MCF 10A (cell line): ENCODE data around the gene INPP4A. TPM values are rescaled to one million over a fixed set of nuclear protein-coding genes. Genes with fewer than 3 reads are reported as not detected.
A peak's percentile ranks its signal among the peaks of the same experiment; 100 is the strongest.

ENCODE experiments used
- BruUV-seq: library from RNA; stranded (reverse); fragments of 400-500 nt; replicated peaks from 2 replicates; lab custom pipeline; 2021; lab: Mats Ljungman, UMichigan
- CTCF ChIA-PET: fragments of 300-600 bp; sonication (Branson Sonifier 250); formaldehyde crosslinking; extraction: SDS; loops from one replicate; lab custom pipeline; 2021; ENCODE audit warnings: antibody characterized with exemption, inconsistent platforms; lab: Yijun Ruan, JAX
- POLR2A ChIA-PET: fragments of 300-600, 350-650 bp; sonication (Branson Sonifier 250); formaldehyde crosslinking; extraction: SDS; loops from one replicate; lab custom pipeline; 2020; ENCODE audit warnings: antibody characterized with exemption, inconsistent platforms; lab: Yijun Ruan, JAX
- DNase-seq: peaks from one replicate; pipeline ENCODE4 v3.0.0-alpha.2; 2018; ENCODE audit not compliant: unreplicated experiment
- H3K27ac Mint-ChIP-seq: one replicate; pipeline ENCODE4 v1.8.0; 2022; ENCODE audit warnings: mild to moderate bottlenecking, low read depth, mixed read lengths; ENCODE audit not compliant: unreplicated experiment
- H3K27me3 Mint-ChIP-seq: one replicate; pipeline ENCODE4 v1.8.0; 2022; ENCODE audit warnings: mixed read lengths; ENCODE audit not compliant: insufficient read depth, unreplicated experiment
- H3K36me3 Mint-ChIP-seq: one replicate; pipeline ENCODE4 v1.8.0; 2022; ENCODE audit warnings: mild to moderate bottlenecking, moderate library complexity, mixed read lengths; ENCODE audit not compliant: insufficient read depth, unreplicated experiment
- H3K4me1 Mint-ChIP-seq: one replicate; pipeline ENCODE4 v1.8.0; 2022; ENCODE audit warnings: mixed read lengths; ENCODE audit not compliant: insufficient read depth, unreplicated experiment
- H3K4me3 Mint-ChIP-seq: one replicate; pipeline ENCODE4 v1.8.0; 2022; ENCODE audit warnings: mild to moderate bottlenecking, moderate library complexity, mixed read lengths; ENCODE audit not compliant: unreplicated experiment
- H3K9me3 Mint-ChIP-seq: one replicate; pipeline ENCODE4 v1.8.0; 2022; ENCODE audit warnings: mixed read lengths; ENCODE audit not compliant: unreplicated experiment
- CTCF ChIP-seq: fragments of 200-600 bp; IDR thresholded peaks from one replicate; pipeline ENCODE4 v1.8.0; 2022; ENCODE audit warnings: antibody characterized with exemption, mild to moderate bottlenecking; ENCODE audit not compliant: unreplicated experiment
- intact Hi-C: fragments of 100-400 bp; cut with micrococcal nuclease; formaldehyde crosslinking; loops from 2 replicates; pipeline ENCODE4 v1.14.1; 2022
- total RNA-seq: library from RNA; stranded (reverse); gene quantifications from 2 replicates; pipeline ENCODE4 v1.2.3, GENCODE V29; 2022

The INPP4A gene
- total RNA-seq, 1 experiment from 2014 or later: 21.5 TPM

DNA sequence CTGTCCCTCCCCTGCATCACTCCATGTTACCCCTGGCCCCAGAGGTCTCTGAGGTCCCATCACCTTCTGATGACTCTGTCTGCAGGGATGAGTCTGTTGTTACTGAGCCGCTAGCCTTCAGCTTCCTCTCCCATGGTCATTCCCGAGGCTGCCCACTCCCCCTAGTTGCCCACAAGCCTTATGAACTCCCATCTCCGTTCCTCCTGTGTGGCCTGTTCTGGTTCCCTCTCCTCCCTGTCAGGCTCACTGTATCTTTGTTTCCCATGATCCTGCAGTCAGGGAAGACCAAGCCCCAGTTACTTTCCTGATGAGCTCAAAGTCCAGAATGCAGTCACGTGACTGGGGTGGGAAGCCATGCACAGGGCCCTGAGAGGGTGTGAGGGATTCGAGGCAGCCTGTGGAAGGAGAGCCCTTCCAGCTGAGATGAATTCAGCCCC is 39.5 kb downstream of the INPP4A start:
- ChIA-PET POLR2A (no interaction called here), CTCF (interaction anchor here (0.6 to 0.7 kb wide), 2 partner anchors 41 to 86 kb away, joined by 3 read pairs; no protein-coding TSS in a partner anchor)
- Mint-ChIP-seq H3K4me1 (peaks cover 27% of the 10 kb centered on the region), H3K36me3 (no peaks in the 10 kb centered on the region), H3K27ac (no peak overlapping the region), H3K9me3 (no peaks in the 10 kb centered on the region), H3K27me3 (no peaks in the 10 kb centered on the region), H3K4me3 (no peak overlapping the region)
- BruUV-seq: no TSS peak
- intact Hi-C loops: no loop called here
- no peak for TF ChIP-seq CTCF
- no peak for DNase-seq

DNA sequence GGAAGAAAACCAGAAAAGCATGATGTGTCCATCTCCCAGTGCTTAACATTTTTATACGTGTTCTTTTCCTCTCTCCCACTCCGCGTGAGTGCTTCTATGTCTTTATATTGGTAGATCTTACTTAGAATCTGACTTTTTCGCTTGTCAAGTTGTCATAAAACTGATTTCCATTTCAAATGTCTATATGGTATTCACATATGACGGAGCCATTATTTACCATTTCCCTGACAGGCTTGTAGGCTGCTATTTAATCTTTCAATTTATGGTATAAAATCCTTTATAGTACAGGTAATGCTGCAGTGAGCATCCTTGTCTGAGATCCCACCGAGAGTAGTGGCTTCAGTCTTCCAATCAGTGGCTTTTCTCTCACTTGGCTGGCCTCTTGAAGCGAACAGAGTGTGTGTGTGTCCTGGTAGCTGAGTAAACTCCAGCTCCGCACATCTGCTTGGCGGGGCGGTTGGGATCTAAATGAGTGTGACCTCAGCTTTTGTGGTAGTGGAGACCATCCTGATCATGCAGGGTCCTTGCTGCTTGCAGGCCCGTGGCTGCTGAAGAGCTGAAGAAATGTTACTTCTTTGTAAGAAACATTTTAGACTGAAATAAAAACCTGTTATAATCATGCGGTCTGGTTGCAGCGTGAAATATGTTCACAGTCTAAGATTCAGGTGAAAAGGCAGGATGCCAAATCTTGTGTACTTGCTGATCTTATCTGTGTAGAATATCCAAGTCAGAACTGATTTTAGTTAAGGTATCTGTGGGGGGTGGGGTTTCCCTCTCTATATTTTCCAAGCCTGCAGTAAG is 40.2 kb downstream of the INPP4A start:
- TF ChIP-seq CTCF: no peak
- BruUV-seq: no TSS peak
- POLR2A ChIA-PET: no interaction called here
- Mint-ChIP-seq H3K9me3 (no peaks in the 10 kb centered on the region), H3K27ac (no peak overlapping the region), H3K4me3 (no peak overlapping the region), H3K36me3 (no peaks in the 10 kb centered on the region), H3K27me3 (no peaks in the 10 kb centered on the region), H3K4me1 (peaks cover 24% of the 10 kb centered on the region)
- CTCF ChIA-PET: interaction anchor here (0.6 to 0.7 kb wide), 2 partner anchors 86 to 91 kb away, joined by 3 read pairs; no protein-coding TSS in a partner anchor
- intact Hi-C loops: no loop called here
- no peak for DNase-seq

- no peak overlapping the region for H3K4me3 Mint-ChIP-seq
- peaks cover 19% of the 10 kb centered on the region for H3K4me1 Mint-ChIP-seq
- no peaks in the 10 kb centered on the region for H3K9me3 Mint-ChIP-seq
- ChIA-PET CTCF (interaction anchor here (0.6 kb wide), 1 partner anchor 114 kb away, joined by 3 read pairs; no protein-coding TSS in a partner anchor), POLR2A (interaction anchor here (0.5 kb wide), 1 partner anchor 37 kb away, joined by 4 read pairs; no protein-coding TSS in a partner anchor)
- H3K36me3 Mint-ChIP-seq: no peaks in the 10 kb centered on the region
- H3K27ac Mint-ChIP-seq: no peak overlapping the region
- no peak for DNase-seq
- H3K27me3 Mint-ChIP-seq: no peaks in the 10 kb centered on the region
- no TSS peak for BruUV-seq
- TF ChIP-seq CTCF: no peak
- intact Hi-C loops: no loop called here
Measured at GRCh38 chr2:98485453-98485755, 40.7 kb downstream of the INPP4A start.

DNA sequence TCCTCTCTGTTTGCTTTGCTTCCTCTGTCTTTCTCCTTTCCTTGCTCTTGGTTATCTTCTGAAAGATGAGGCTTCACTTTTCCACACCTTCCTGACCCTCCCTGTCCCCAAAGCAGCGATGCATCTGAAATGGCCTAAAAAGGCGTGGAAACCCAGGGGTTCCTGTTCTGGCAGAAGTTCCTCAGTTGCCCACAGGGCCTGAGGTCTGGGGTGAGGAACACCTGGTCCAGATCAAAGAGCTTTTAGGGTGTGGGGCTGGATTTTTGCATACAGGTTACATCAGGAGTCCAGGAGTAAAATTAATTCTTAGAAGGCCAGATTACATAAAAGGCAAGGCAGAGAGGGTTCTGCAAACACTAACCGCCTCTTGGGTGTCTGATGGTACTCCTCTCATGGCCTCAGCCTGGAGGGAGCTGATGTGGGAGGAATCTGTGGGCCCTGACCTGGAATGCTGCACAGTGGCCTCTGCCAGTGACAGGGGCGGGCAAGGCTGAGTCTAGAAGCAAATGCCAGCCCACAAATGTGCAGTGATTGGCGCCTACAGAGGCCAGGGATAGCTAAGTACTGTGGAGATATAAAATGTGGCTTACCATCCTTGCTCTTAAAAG is 41.8 kb downstream of the INPP4A start:
- no peaks in the 10 kb centered on the region for H3K27me3 Mint-ChIP-seq
- ChIA-PET CTCF (interaction anchor here (1.0 kb wide), 1 partner anchor 22 kb away, joined by 3 read pairs; no protein-coding TSS in a partner anchor), POLR2A (interaction anchor here (1.0 kb wide), 1 partner anchor 9 kb away, joined by 4 read pairs; no protein-coding TSS in a partner anchor)
- DNase-seq: no peak
- TF ChIP-seq CTCF: no peak
- peak overlapping the region; percentile 43 for H3K27ac Mint-ChIP-seq
- H3K4me3 Mint-ChIP-seq: no peak overlapping the region
- no peaks in the 10 kb centered on the region for H3K36me3 Mint-ChIP-seq
- no peaks in the 10 kb centered on the region for H3K9me3 Mint-ChIP-seq
- peaks cover 13% of the 10 kb centered on the region for H3K4me1 Mint-ChIP-seq
- BruUV-seq: no TSS peak
- intact Hi-C loops: no loop called here
